HCT116 (cell line): ENCODE results near the gene TOX2.
A peak's percentile ranks its signal among the peaks of the same experiment; 100 is the strongest.

Experiments used
- CBX3 ChIP-seq: IDR thresholded peaks from 2 replicates; pipeline ENCODE4 v1.6.1; 2012; ENCODE audit warnings: low read depth
- EGR1 ChIP-seq: IDR thresholded peaks from 2 replicates; pipeline ENCODE4 v1.6.1; 2012; ENCODE audit warnings: low read depth
- EZH2 ChIP-seq: fragments of 200-600 bp; sonication (generic); IDR thresholded peaks from 2 replicates; pipeline ENCODE4 v1.6.1; 2017; ENCODE audit warnings: antibody characterized with exemption, mixed run types
- EZH2phosphoT487 ChIP-seq: fragments of 200-600 bp; IDR thresholded peaks from 2 replicates; pipeline ENCODE4 v1.6.1; 2018; ENCODE audit warnings: antibody characterized with exemption, borderline replicate concordance
- POLR2A ChIP-seq: IDR thresholded peaks from 2 replicates; pipeline ENCODE4 v1.7.0; 2011; ENCODE audit warnings: borderline replicate concordance; ENCODE audit not compliant: insufficient read depth, insufficient read length; ENCODE audit errors: extremely low read depth
- RAD21 ChIP-seq: IDR thresholded peaks from 2 replicates; pipeline ENCODE4 v1.6.1; 2012; ENCODE audit warnings: low read depth, mild to moderate bottlenecking
- TF ChIP-seq, protein P1 (sequence below), 3 experiments: fragments of 200-600 bp in 1 of 3; sonication (generic) in 1 of 3; IDR thresholded peaks in 2 of 3; conservative IDR thresholded peaks in 1 of 3; 2 replicates each; pipeline ENCODE4 v1.5.1; 2012 to 2017; ENCODE audit warnings: low read depth in 2 of 3, low read length in 2 of 3, antibody characterized with exemption in 1 of 3, borderline replicate concordance in 1 of 3, control low read depth in 1 of 3, mild to moderate bottlenecking in 1 of 3, mixed read lengths in 1 of 3, mixed run types in 1 of 3, moderate library complexity in 1 of 3; ENCODE audit not compliant: insufficient read depth in 1 of 3

- TF ChIP-seq RAD21 (peak; percentile 43; the same call in 1 of the 2 replicates), EZH2 (no peak), CBX3 (peak; percentile 74; the same call in 1 of the 2 replicates), POLR2A (no peak), EGR1 (no peak), EZH2phosphoT487 (no peak)
- TF ChIP-seq, protein P1, sequence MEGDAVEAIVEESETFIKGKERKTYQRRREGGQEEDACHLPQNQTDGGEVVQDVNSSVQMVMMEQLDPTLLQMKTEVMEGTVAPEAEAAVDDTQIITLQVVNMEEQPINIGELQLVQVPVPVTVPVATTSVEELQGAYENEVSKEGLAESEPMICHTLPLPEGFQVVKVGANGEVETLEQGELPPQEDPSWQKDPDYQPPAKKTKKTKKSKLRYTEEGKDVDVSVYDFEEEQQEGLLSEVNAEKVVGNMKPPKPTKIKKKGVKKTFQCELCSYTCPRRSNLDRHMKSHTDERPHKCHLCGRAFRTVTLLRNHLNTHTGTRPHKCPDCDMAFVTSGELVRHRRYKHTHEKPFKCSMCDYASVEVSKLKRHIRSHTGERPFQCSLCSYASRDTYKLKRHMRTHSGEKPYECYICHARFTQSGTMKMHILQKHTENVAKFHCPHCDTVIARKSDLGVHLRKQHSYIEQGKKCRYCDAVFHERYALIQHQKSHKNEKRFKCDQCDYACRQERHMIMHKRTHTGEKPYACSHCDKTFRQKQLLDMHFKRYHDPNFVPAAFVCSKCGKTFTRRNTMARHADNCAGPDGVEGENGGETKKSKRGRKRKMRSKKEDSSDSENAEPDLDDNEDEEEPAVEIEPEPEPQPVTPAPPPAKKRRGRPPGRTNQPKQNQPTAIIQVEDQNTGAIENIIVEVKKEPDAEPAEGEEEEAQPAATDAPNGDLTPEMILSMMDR (IDR thresholded peaks at IDR 0.05 in 2 of 3, conservative IDR thresholded peaks at IDR 0.05 in 1 of 3; ENCODE audit: borderline replicate concordance in 1 of 3, insufficient read depth in 1 of 3, low read depth in 2 of 3, low read length in 2 of 3), result peak in 2 of 3 experiments; percentile 70 to 85; a peak in 4 of 6 replicates
Measured at GRCh38 chr20:43983359-43983758, 68.7 kb downstream of the TOX2 start.
